Transverse colon (tissue), 4 donors: ENCODE measurements around the gene LPIN1. TPM values are rescaled to one million over a fixed set of nuclear protein-coding genes. Genes with fewer than 3 reads are reported as not detected.
A peak's percentile ranks its signal among the peaks of the same experiment; 100 is the strongest.

Source experiments
- DNase-seq: peaks from one replicate; pipeline ENCODE4 v3.0.0-alpha.2; 2019
- H3K27ac ChIP-seq, 4 donors: fragments of 200-600 bp; sonication (generic); 2 replicates each; pipeline ENCODE4 v1.5.1; 2016 to 2018; ENCODE audit warnings: inconsistent platforms in 4 of 4
- H3K27me3 ChIP-seq: fragments of 200-600 bp; sonication (generic); 2 replicates; pipeline ENCODE4 v1.5.1; 2017; ENCODE audit warnings: inconsistent platforms
- H3K36me3 ChIP-seq, 4 donors: fragments of 200-600 bp; sonication (generic); 2 replicates each; pipeline ENCODE4 v1.5.1; 2017 to 2019; ENCODE audit warnings: inconsistent platforms in 4 of 4
- H3K4me1 ChIP-seq, 4 donors: fragments of 200-600 bp; sonication (generic); 2 replicates each; pipeline ENCODE4 v1.5.1; 2017 to 2020; ENCODE audit warnings: inconsistent platforms in 4 of 4
- H3K4me3 ChIP-seq, 4 donors: fragments of 200-600 bp; sonication (generic); 1 replicate in 1 of 4; 2 replicates in 3 of 4; pipeline versions ENCODE4 v1.5.1 to v1.6.1; 2017 to 2019; ENCODE audit warnings: inconsistent platforms in 4 of 4
- H3K9me3 ChIP-seq, 2 donors: fragments of 200-600 bp; sonication (generic); 2 replicates each; pipeline ENCODE4 v1.5.1; 2017 to 2019; ENCODE audit warnings: inconsistent platforms in 2 of 2
- EP300 ChIP-seq: sonication (generic); formaldehyde crosslinking; IDR thresholded peaks from one replicate; pipeline ENCODE4 v1.6.1; 2017; ENCODE audit warnings: antibody characterized with exemption, low read depth
- POLR2A ChIP-seq: fragments of 450-650 bp; IDR thresholded peaks from one replicate; pipeline ENCODE4 v1.6.1; 2016; ENCODE audit warnings: antibody characterized with exemption, mild to moderate bottlenecking, moderate library complexity
- POLR2AphosphoS5 ChIP-seq, 3 donors: sonication (generic); formaldehyde crosslinking; IDR thresholded peaks; one replicate each; pipeline ENCODE4 v1.6.1; 2016; ENCODE audit warnings: antibody characterized with exemption in 3 of 3
- WGBS, 2 donors: methylation state at CpG; one replicate each; pipeline ENCODE4 v1.1.5; 2018; ENCODE audit warnings: low coverage in 1 of 2; 5-methylcytosine and 5-hydroxymethylcytosine counted together
- in situ Hi-C, 4 donors: fragments of 200-750 bp; cut with MboI; loops; one replicate each; pipeline versions ENCODE4 v1.15.0 to v1.15.1; 2017; ENCODE audit warnings: low sequenced_read_pairs in 3 of 4, low pct_ligation_motif_present in 1 of 4, low pct_unique_long_range_greater_than_20kb in 1 of 4
- intact Hi-C: fragments of 100-400 bp; cut with DNase I; formaldehyde crosslinking; loops from one replicate; pipeline ENCODE4 v1.15.1; 2023; ENCODE audit warnings: low total_unique reads
- total RNA-seq, 4 donors: library from RNA; depleted of rRNA; stranded (reverse); fragments of >200 nt; gene quantifications; one replicate each; pipeline ENCODE4 v1.1.0, GENCODE V29; 2016
- TF ChIP-seq, protein P1 (sequence below), 5 experiments: fragments of 200-600 bp in 3 of 5; fragments of 450-650 bp in 2 of 5; sonication (generic) in 3 of 5; IDR thresholded peaks; 1 replicate in 2 of 5; 2 replicates in 3 of 5; pipeline ENCODE4 v1.5.1; 2016 to 2017; ENCODE audit warnings: antibody characterized with exemption in 5 of 5, inconsistent platforms in 3 of 5, mild to moderate bottlenecking in 2 of 5, moderate library complexity in 1 of 5

Gene LPIN1
- total RNA-seq, 4 donors from 2014 or later, result 19.7 to 62.1 (median 26.6) TPM

DNA sequence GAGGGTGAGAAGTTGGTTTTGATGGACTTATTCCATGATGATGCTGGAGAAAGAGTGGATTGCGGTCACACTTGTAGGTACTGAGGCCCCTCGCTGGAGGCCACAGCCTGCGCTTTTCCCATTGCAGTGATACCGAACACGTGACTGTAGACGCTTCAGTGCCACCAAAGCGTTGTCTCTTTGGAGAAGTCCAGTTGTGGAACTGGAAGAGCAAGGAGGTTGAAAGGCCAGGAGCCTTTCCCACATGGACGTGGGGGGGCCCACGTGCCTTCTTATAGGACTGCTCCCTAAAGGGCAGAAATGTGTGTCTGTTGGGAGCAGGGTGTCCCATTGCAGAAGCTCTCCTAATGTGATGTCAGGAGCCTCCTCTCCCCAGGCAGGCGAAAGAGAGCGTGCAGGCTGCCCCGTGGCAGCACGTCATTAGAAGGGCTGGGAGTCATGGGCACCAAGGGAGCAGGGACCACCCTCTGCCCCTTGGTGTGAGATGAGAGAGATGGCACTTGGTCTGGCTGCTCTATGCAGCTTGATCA, 31.5 kb downstream of the LPIN1 start:
- peaks cover 0 to 31% (median 13%) of the 10 kb centered on the region in 4 donors for H3K36me3 ChIP-seq
- WGBS, 2 donors, result 97 to 98% methylated on average over 5 to 13 of the region's 13 CpGs
- intact Hi-C loops, result loop anchor here (1.0 to 2.0 kb wide), 2 partner anchors 29 to 91 kb away; no protein-coding TSS in a partner anchor

DNA sequence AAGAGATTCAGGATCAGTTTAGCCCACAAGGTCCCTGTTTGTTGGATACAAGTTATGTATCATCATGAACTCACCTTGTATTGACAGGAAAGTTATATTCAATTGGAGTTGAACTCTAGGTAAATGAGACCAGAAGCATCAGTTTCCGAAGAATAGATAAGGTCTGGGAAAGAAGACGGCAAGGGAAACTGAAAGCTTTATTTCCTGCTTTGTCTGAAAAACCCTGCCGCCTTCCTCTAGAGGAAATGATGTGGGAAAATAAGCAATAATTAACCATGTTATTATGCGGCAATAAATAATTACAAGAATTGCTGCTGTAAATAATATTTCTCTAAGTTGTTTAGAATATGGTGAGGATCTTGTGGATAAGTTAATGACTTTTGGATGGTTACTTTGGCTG, 32.0 kb downstream of the LPIN1 start:
- intact Hi-C loops (loop anchor here (1.0 kb wide), 1 partner anchor 29 kb away; no protein-coding TSS in a partner anchor), in situ Hi-C loops (loop anchor here in 2 of 4 donors (25.0 kb wide), 1 partner anchor 291 kb away; no protein-coding TSS in a partner anchor)
- DNase-seq, result no peak
- 49 to 64% methylated on average over 4 of the region's 4 CpGs for WGBS, 2 donors
- no peaks in the 10 kb centered on the region for H3K9me3 ChIP-seq
- H3K4me3 ChIP-seq, result no peak overlapping the region
- no peaks in the 10 kb centered on the region for H3K27me3 ChIP-seq
- H3K36me3 ChIP-seq, result peaks cover 0 to 35% (median 13%) of the 10 kb centered on the region in 4 donors
- peaks cover 0 to 34% (median 6%) of the 10 kb centered on the region in 4 donors for H3K4me1 ChIP-seq
- TF ChIP-seq EP300, result no peak
- TF ChIP-seq, protein P1, sequence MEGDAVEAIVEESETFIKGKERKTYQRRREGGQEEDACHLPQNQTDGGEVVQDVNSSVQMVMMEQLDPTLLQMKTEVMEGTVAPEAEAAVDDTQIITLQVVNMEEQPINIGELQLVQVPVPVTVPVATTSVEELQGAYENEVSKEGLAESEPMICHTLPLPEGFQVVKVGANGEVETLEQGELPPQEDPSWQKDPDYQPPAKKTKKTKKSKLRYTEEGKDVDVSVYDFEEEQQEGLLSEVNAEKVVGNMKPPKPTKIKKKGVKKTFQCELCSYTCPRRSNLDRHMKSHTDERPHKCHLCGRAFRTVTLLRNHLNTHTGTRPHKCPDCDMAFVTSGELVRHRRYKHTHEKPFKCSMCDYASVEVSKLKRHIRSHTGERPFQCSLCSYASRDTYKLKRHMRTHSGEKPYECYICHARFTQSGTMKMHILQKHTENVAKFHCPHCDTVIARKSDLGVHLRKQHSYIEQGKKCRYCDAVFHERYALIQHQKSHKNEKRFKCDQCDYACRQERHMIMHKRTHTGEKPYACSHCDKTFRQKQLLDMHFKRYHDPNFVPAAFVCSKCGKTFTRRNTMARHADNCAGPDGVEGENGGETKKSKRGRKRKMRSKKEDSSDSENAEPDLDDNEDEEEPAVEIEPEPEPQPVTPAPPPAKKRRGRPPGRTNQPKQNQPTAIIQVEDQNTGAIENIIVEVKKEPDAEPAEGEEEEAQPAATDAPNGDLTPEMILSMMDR (IDR thresholded peaks at IDR 0.05), result no peak
- no peak for TF ChIP-seq POLR2AphosphoS5 (IDR thresholded peaks at IDR 0.05)
- TF ChIP-seq POLR2A, result no peak
- H3K27ac ChIP-seq, result no peak overlapping the region

More for the DNA sequence above, 31.5 kb downstream of the LPIN1 start:
- Histone ChIP-seq H3K9me3 (no peaks in the 10 kb centered on the region), H3K27me3 (no peaks in the 10 kb centered on the region), H3K4me1 (peaks cover 0 to 34% (median 6%) of the 10 kb centered on the region in 4 donors), H3K4me3 (no peak overlapping the region), H3K27ac (no peak overlapping the region)
- no peak for DNase-seq
- in situ Hi-C loops, result loop anchor here in 2 of 4 donors (25.0 kb wide), 1 partner anchor 291 kb away; no protein-coding TSS in a partner anchor
- TF ChIP-seq POLR2A (no peak), EP300 (no peak), POLR2AphosphoS5 (IDR thresholded peaks at IDR 0.05) (no peak)
- TF ChIP-seq, protein P1 (IDR thresholded peaks at IDR 0.05), result no peak

DNA sequence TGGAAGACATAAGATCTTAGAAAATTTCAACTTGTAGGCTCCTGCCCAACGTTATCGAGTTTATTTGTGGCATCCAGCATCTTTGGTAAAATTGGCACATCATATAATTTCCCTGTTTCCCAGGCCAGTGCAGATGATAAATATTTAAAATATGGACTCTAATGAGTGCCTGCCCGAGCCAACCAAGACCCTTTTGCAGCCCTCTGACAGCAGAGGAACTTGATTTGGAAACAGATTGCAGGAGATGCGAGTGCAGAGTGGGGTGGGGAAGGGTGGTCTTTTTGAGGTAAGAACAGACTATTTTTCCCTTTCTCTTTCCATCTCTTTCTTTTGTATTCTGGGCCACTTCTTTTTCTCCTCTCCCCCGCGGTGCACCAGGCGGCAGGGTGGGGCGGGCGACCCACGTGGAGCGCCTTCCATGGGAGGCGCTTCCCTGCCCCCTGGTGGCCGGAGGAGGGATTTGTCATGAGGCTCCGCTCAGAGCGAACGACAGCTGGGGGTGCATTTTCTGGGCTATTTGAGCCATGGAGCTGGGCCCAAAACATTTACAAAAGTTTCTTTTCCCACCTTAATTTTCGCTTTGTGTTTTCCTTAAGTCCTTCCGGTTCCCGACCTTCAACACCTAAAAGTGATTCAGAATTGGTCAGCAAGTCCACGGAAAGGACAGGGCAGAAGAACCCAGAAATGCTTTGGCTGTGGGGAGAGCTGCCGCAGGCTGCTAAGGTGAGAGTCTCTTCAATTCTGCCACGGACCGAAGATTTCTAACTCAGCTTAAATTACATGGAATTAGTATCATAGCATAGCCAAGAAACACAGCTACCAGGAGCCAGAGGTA, 32.7 kb downstream of the LPIN1 start:
- in situ Hi-C loops, result loop anchor here in 2 of 4 donors (25.0 kb wide), 1 partner anchor 292 kb away; no protein-coding TSS in a partner anchor
- 16 to 23% methylated on average over 19 to 23 of the region's 23 CpGs for WGBS, 2 donors

More for the DNA sequence above, 32.7 kb downstream of the LPIN1 start:
- no peaks in the 10 kb centered on the region for H3K9me3 ChIP-seq
- peaks cover 0 to 33% (median 10%) of the 10 kb centered on the region in 4 donors for H3K36me3 ChIP-seq
- TF ChIP-seq, protein P1 (IDR thresholded peaks at IDR 0.05), result peak; percentile 96 to 98 (median 98)
- no peak for TF ChIP-seq EP300
- H3K27ac ChIP-seq, result no peak overlapping the region
- H3K4me3 ChIP-seq, result peak overlapping the region in 1 of 4 donors; percentile 29
- peaks cover 0 to 34% (median 6%) of the 10 kb centered on the region in 4 donors for H3K4me1 ChIP-seq
- intact Hi-C loops, result loop anchor here (1.0 kb wide), 1 partner anchor 30 kb away; no protein-coding TSS in a partner anchor
- peak; percentile 84 for DNase-seq
- no peaks in the 10 kb centered on the region for H3K27me3 ChIP-seq
